GM12891 (cell line): ENCODE measurements around the gene TBL1X.

Source experiments
- POLR2A ChIP-seq: IDR thresholded peaks from 2 replicates; pipeline ENCODE4 v1.6.1; 2011; ENCODE audit warnings: low read depth, low read length, control low read depth
- POLR2AphosphoS5 ChIP-seq: IDR thresholded peaks from 2 replicates; pipeline ENCODE4 v1.6.1; 2011; ENCODE audit warnings: low read depth, low read length, control low read depth
- SPI1 ChIP-seq: IDR thresholded peaks from 2 replicates; pipeline ENCODE4 v1.6.1; 2011; ENCODE audit warnings: low read depth, low read length, control low read depth

DNA sequence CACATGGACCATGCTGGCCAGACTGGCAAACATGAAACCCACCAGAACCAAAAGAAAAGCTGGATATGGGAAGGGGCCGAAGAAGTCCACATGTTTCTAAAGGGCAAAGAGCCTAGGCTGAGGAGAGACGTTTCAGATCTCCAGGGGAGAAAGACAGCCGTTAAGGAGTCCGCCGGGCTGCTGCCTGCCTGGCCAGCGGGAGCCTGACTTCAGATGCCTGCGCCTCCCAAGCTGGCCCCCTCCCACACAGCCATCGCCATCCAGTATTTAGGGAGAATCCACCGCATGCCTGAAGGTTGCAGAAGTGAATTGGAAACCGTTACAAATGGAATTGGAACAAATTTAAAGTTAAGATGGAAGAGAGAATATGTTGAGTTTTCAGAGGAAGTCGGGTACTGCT lies 2.9 kb downstream of the TBL1X start:
- no peak for TF ChIP-seq POLR2AphosphoS5
- TF ChIP-seq POLR2A, result no peak
- TF ChIP-seq SPI1, result no peak
